A673 (cell line): ENCODE results near the gene STT3A. TPM values are rescaled to one million over a fixed set of nuclear protein-coding genes. Genes with fewer than 3 reads are reported as not detected.

Source experiments
- BruUV-seq: library from RNA; stranded (reverse); fragments of 400-500 nt; replicated peaks from 2 replicates; lab custom pipeline; 2021; lab: Mats Ljungman, UMichigan
- CTCF ChIA-PET: fragments of 300-600 bp; sonication (Branson Sonifier 250); formaldehyde crosslinking; loops from one replicate; lab custom pipeline; 2022; ENCODE audit warnings: antibody characterized with exemption; lab: Charles Lee
- POLR2A ChIA-PET: fragments of 300-600 bp; sonication (Branson Sonifier 250); formaldehyde crosslinking; loops from one replicate; lab custom pipeline; 2022; ENCODE audit warnings: antibody characterized with exemption; ENCODE audit not compliant: low non-redundant PET; lab: Charles Lee
- DNase-seq: peaks from one replicate; pipeline ENCODE4 v3.0.0-alpha.2; 2015; ENCODE audit warnings: low spot score
- H3K27ac ChIP-seq: fragments of 200-600 bp; sonication (generic); 2 replicates; pipeline ENCODE4 v1.5.1; 2016; ENCODE audit warnings: mixed run types, low read depth, mild to moderate bottlenecking, mixed read lengths, antibody characterized with exemption, low read length; ENCODE audit not compliant: poor library complexity, severe bottlenecking
- H3K27me3 ChIP-seq: fragments of 200-600 bp; sonication (generic); replicated peaks from 2 replicates; pipeline ENCODE4 v1.6.1; 2017; ENCODE audit warnings: mixed run types, low read depth, mild to moderate bottlenecking, mixed read lengths, antibody characterized with exemption, low read length; ENCODE audit not compliant: insufficient read depth, poor library complexity
- H3K36me3 ChIP-seq: fragments of 200-600 bp; sonication (generic); 2 replicates; pipeline ENCODE4 v1.6.1; 2016; ENCODE audit warnings: mixed run types, mild to moderate bottlenecking, mixed read lengths, antibody characterized with exemption, low read length; ENCODE audit not compliant: insufficient read depth, poor library complexity, severe bottlenecking
- H3K4me1 ChIP-seq: fragments of 200-600 bp; sonication (generic); 2 replicates; pipeline ENCODE4 v1.6.1; 2017; ENCODE audit warnings: mixed run types, mild to moderate bottlenecking, mixed read lengths, antibody characterized with exemption, low read length; ENCODE audit not compliant: insufficient read depth, poor library complexity, severe bottlenecking
- H3K4me3 ChIP-seq: fragments of 200-600 bp; sonication (generic); 2 replicates; pipeline ENCODE4 v1.5.1; 2016; ENCODE audit warnings: low read depth, mixed run types, mild to moderate bottlenecking, mixed read lengths, low read length; ENCODE audit not compliant: poor library complexity, severe bottlenecking
- H3K9me3 ChIP-seq: fragments of 200-600 bp; sonication (generic); 2 replicates; pipeline ENCODE4 v1.6.1; 2016; ENCODE audit warnings: mixed run types, low read depth, mild to moderate bottlenecking, mixed read lengths, antibody characterized with exemption, low read length; ENCODE audit not compliant: poor library complexity, severe bottlenecking
- CTCF ChIP-seq: fragments of 300-800, 200-600 bp; sonication (generic); conservative IDR thresholded peaks from 2 replicates; pipeline ENCODE4 v1.5.1; 2017; ENCODE audit warnings: low read depth, mild to moderate bottlenecking, antibody characterized with exemption, low read length, moderate library complexity, mixed read lengths
- EZH2 ChIP-seq: fragments of 200-600 bp; sonication (generic); IDR thresholded peaks from 2 replicates; pipeline ENCODE4 v1.6.1; 2017; ENCODE audit warnings: borderline replicate concordance, low read depth, mild to moderate bottlenecking, mixed read lengths, antibody characterized with exemption, low read length; ENCODE audit not compliant: poor library complexity, severe bottlenecking
- intact Hi-C: fragments of 100-400 bp; cut with micrococcal nuclease; formaldehyde crosslinking; loops from one replicate; pipeline ENCODE4 v1.10.0; 2022; ENCODE audit not compliant: unreplicated experiment
- total RNA-seq: library from RNA; stranded (reverse); gene quantifications from 2 replicates; pipeline ENCODE4 v1.2.3, GENCODE V29; 2021

STT3A gene
- total RNA-seq, 1 experiment from 2014 or later = 278 TPM

GRCh38 chr11:125667151-125667550, 74.5 kb downstream of the STT3A start:
- TF ChIP-seq CTCF (no peak), EZH2 (no peak)
- H3K27me3 ChIP-seq = no peaks in the 10 kb centered on the region
- peaks cover 48% of the 10 kb centered on the region for H3K36me3 ChIP-seq
- H3K4me3 ChIP-seq = no peak overlapping the region
- ChIA-PET POLR2A (no interaction called here), CTCF (no interaction called here)
- no TSS peak for BruUV-seq
- intact Hi-C loops = no loop called here
- H3K9me3 ChIP-seq = peaks cover 13% of the 10 kb centered on the region
- no peak overlapping the region for H3K27ac ChIP-seq
- DNase-seq = no peak
- no peaks in the 10 kb centered on the region for H3K4me1 ChIP-seq

- peaks cover 4% of the 10 kb centered on the region for H3K9me3 ChIP-seq
- no TSS peak for BruUV-seq
- intact Hi-C loops = no loop called here
- CTCF ChIA-PET = no interaction called here
- H3K4me3 ChIP-seq = no peak overlapping the region
- no peaks in the 10 kb centered on the region for H3K4me1 ChIP-seq
- no peaks in the 10 kb centered on the region for H3K27me3 ChIP-seq
- H3K27ac ChIP-seq = no peak overlapping the region
- TF ChIP-seq CTCF = no peak
- no peak for TF ChIP-seq EZH2
- DNase-seq = no peak
- POLR2A ChIA-PET = no interaction called here
- H3K36me3 ChIP-seq = peaks cover 38% of the 10 kb centered on the region
Observed at GRCh38 chr11:125670172-125670571, 77.5 kb downstream of the STT3A start.

- BruUV-seq = no TSS peak
- no peaks in the 10 kb centered on the region for H3K9me3 ChIP-seq
- DNase-seq = no peak
- H3K27me3 ChIP-seq = no peaks in the 10 kb centered on the region
- ChIA-PET POLR2A (no interaction called here), CTCF (no interaction called here)
- H3K4me1 ChIP-seq = no peaks in the 10 kb centered on the region
- TF ChIP-seq EZH2 = no peak
- TF ChIP-seq CTCF = no peak
- intact Hi-C loops = no loop called here
- H3K4me3 ChIP-seq = no peak overlapping the region
- peaks cover 36% of the 10 kb centered on the region for H3K36me3 ChIP-seq
- no peak overlapping the region for H3K27ac ChIP-seq
Observed at GRCh38 chr11:125671561-125671960, 78.9 kb downstream of the STT3A start.

Other genes starting within 250 kb of the STT3A start
- 2.5 TPM in 2 replicates for gene FEZ1, start 96.6 kb upstream of the STT3A start, total RNA-seq
- 147 and 161 TPM in 2 replicates for gene EI24, start 23.4 kb upstream of the STT3A start, total RNA-seq
- 135 and 146 TPM in 2 replicates for gene CHEK1, start 32.3 kb downstream of the STT3A start, total RNA-seq
- not detected in 2 replicates for gene ACRV1, start 88.0 kb downstream of the STT3A start, total RNA-seq
- gene PATE1, start 153.4 kb downstream of the STT3A start, total RNA-seq = not detected in 2 replicates
- not detected in 2 replicates for gene PATE2, start 186.0 kb downstream of the STT3A start, total RNA-seq
- gene PATE3, start 195.3 kb downstream of the STT3A start, total RNA-seq = not detected in 2 replicates
- not detected in 2 replicates for gene PATE4, start 240.5 kb downstream of the STT3A start, total RNA-seq